Skin of body (tissue), 2 donors: ENCODE data around the gene SERPINH1. TPM values are rescaled to one million over a fixed set of nuclear protein-coding genes. Genes with fewer than 3 reads are reported as not detected.

Source experiments
- DNase-seq: peaks from one replicate; lab custom pipeline; 2025; lab: John Stamatoyannopoulos, UW
- total RNA-seq: library from RNA; depleted of rRNA; stranded (reverse); fragments of >200 nt; gene quantifications from one replicate; pipeline ENCODE4 v1.2.3, GENCODE V29; 2014

Gene SERPINH1
- total RNA-seq, 1 donor from 2014 or later, result 311 TPM

DNA sequence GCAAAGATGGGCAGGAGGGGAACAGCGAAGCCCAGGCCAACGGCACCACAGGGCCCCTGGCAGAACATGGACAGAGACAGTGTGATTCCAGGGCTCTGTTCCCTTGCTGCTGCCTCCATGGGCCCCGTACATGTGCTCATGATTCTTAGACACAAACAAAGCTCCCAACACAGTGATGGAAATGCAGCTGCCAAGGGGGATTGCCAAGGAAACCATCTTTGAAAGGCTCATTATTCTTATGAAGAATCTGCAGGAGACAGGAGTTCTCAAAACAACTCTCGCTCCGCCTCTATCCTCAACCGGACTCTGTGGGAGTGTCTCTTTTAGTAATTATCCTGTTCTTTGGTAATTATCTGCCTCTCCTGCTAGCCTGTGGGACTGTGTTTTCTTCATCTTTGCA, 32.2 kb downstream of the SERPINH1 start:
- DNase-seq, result no peak

DNA sequence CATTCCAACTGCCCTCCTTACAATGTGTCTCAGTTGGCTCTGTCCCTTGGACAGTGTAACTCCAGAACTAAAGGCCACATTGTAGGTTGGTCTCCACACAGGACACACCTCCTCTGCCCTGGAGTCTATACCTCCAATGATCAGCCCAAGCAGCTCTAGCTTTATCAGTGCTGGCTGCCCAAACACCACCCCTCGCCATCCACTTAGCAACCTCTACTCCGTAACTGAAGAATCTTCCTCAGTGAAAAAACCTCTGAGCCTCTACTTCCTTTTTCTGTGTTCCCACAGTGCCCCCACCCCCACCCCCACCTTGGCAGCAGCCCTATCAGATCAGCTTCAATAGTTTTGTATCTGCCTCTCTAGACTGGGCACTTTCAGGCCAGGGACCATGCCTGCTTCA, 33.4 kb downstream of the SERPINH1 start:
- no peak for DNase-seq

DNA sequence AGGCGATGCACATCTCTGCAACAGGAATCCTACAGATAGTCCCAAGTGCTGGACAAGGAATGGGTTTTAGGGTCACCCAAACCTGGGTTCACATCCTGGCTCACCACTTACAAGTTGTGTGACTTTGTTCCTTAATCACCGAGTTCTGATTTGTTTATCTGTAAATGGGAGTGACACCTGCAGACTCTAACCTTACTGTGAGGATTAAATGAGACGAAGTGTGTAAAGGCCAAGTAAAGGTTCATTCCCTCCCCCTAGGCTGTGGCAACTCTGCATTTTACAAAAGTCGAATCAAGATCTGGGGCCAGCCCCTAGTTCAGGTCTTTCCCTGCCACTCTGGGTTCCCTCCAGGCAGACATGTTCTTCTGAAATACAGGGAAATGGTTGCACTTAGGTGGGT, 34.9 kb downstream of the SERPINH1 start:
- DNase-seq, result no peak

DNA sequence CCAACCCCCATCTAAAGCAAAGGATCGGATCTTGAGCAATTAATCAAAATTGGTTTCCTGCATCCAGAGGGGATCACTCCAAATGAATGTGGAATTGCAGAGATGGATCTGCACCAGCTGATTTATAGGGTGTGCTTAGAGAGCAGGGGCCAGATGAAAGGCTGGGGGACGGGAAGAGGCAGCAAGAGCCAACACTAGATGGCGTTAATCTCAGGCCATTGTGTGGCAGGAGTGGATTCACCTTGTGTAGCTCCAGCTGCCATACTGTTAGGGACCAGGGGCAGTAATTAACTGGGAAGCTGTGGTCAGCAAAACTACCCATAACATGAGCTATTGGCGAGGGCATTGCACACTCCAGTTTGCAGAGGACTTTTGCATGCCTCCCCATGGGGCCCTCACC, 35.6 kb downstream of the SERPINH1 start:
- DNase-seq, result no peak

- DNase-seq, result no peak
These were observed 36.2 kb downstream of the SERPINH1 start for GRCh38 chr11:75598264-75598663.

DNA sequence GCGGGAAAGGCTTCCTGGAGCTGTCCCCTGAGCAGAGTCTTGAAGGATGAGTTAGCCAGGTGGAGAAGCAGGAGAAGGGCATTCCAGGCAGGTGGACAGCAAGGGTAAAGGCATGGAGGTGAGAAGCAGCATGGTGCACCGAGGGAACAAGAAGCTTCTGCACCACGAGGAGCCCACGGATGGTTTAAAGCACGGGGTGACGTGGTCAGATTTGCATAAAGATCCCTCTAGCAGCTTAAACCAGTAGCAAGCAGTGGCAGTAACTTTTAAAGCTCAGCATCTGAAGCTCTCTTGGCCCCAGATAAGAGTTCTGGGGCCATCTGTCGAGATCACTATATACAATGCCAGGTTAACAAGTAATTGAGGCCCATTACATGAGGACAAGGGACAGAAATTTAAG, 36.8 kb downstream of the SERPINH1 start:
- no peak for DNase-seq

DNA sequence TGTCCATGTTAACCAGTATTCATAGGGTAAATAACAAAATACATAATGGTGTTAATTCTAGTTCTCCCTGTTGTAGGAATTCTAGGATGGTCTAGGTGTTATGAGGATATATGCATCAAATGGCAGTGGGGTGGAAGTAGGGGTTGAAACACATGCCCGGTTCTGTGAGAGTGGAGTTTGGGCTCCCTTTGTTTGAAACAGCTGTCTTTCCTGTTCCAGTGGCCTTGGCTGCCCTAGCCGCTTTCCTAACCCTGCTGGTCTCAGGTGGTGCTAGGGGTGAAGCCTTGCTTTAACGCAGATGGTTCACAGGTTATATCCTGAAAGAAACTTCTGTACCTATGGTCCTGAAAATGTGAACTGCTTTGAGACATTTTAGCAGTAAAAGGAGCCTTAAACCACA, 38.3 kb downstream of the SERPINH1 start:
- DNase-seq, result no peak

DNA sequence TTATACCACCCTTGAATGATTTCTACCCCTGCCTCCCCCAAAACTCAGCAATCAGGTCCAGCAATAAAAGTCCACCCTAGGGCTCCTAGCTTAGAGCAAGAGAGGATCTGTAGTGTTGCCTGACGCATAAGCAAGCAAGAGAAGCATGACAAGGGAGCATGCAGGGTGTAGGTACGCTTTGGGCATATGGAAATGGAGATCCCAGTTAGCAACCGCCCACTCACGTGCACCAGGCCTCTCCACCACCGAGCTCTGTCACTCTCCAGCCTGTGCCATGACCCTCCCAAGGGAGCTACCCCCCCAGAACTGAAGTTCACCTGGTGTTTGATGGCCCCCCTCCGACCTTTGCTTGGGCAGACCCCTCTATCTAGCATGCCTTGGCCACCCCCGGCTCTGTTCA, 39.4 kb downstream of the SERPINH1 start:
- DNase-seq, result no peak

GRCh38 chr11:75602951-75603350, 40.9 kb downstream of the SERPINH1 start:
- no peak for DNase-seq

DNA sequence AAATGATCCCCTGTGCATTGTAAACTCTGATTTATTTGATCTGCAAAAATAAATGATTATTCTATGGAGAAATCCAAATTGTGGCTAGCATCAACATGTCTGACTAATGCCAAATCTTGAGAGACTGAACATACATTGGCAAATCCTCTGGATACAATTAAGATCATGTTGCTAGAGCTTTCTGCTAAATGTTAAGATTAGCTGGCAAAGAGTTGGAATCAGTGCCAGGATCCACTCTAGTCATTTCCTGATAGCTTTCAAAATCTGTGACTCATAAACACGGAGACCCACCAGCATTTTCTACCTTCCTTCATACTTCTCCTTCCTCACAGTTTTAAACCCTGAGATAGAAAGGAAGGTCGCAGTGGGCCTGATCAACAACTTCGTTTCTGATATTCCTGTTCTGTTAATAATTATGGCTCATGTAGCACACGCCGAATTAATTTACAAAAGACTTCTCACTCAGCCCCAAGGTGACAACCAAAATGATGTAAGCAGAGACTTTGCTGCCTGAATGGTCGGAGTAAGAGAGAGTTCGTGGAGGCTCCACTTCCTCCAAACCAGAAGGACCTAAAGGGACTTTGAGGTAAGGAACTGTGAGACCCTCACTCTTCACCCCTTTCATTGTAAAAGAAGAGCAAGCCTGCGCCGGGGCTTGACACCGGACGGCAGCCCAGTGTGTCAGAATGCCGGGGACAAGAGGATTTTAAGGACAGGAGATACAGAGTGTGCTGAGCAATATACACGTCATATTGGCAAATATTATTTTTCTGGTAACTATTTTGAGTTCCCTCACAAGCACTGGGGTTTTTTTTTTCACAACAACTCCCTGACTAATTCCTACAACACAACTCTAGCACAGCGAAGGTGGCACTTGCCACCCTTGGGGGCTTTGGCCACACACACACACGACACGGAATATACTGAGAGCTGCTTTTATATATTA, 42.0 kb downstream of the SERPINH1 start:
- no peak for DNase-seq

DNA sequence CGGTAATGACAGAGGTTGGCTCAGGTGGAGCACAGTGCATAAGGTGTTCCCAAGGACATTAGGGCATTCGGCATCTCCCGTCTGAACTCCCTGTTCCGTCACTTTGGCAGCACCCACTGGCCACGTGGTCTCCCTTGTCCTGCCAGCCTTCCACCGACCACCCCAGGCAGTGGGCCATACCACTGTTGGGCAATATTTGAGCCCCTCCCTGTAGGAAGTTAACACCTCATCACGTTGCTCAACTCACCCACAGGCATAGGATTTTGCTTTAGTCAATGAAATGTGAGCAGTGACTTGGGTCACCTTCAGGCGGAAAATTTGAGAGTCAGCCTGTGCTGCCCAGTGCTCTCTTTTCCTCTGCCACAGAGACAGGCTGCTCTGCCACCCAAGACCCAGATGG, 44.0 kb downstream of the SERPINH1 start:
- no peak for DNase-seq

GRCh38 chr11:75611823-75612222, 49.8 kb downstream of the SERPINH1 start:
- DNase-seq, result no peak

GRCh38 chr11:75615751-75616150, 53.7 kb downstream of the SERPINH1 start:
- DNase-seq, result no peak

GRCh38 chr11:75616281-75616680, 54.2 kb downstream of the SERPINH1 start:
- no peak for DNase-seq

Other genes starting within 250 kb of the SERPINH1 start
- gene ARRB1, start 210.6 kb upstream of the SERPINH1 start, total RNA-seq, result 22.5 TPM
- gene RPS3, start 162.7 kb upstream of the SERPINH1 start, total RNA-seq, result 1,432 TPM
- 0.99 TPM for gene KLHL35, start 129.1 kb upstream of the SERPINH1 start, total RNA-seq
- 9.6 TPM for gene GDPD5, start 36.3 kb upstream of the SERPINH1 start, total RNA-seq
- gene MAP6, start 106.8 kb downstream of the SERPINH1 start, total RNA-seq, result 1.9 TPM
- 9.6 TPM for gene MOGAT2, start 155.6 kb downstream of the SERPINH1 start, total RNA-seq
- 79.3 TPM for gene DGAT2, start 206.5 kb downstream of the SERPINH1 start, total RNA-seq